ENCODE results near the gene PRKAR2A. TPM values are rescaled to one million over a fixed set of nuclear protein-coding genes. Genes with fewer than 3 reads are reported as not detected.

PRKAR2A gene
- total and polyA plus RNA-seq, 2 experiments from 2014 or later = 15.7 to 172 TPM

GRCh38 chr3:48863122-48863521 lies 15.4 kb upstream of the PRKAR2A start:
- Histone ChIP-seq H3K4me3 (no peak overlapping the region), H3K9me3 (ENCODE audit: low read depth) (no peaks in the 10 kb centered on the region), H3K27ac (no peak overlapping the region), H3K27me3 (no peaks in the 10 kb centered on the region), H3K36me3 (no peaks in the 10 kb centered on the region), H3K4me1 (ENCODE audit: low read depth) (no peaks in the 10 kb centered on the region)
- no peak for DNase-seq (ENCODE audit: low read depth in 1 of 2, low spot score in 1 of 2)
- TF ChIP-seq CTCF (IDR thresholded peaks at IDR 0.05; ENCODE audit: low read depth, low read length) = no peak

GRCh38 chr3:48859206-48859605 lies 11.5 kb upstream of the PRKAR2A start:
- DNase-seq (ENCODE audit: low read depth in 1 of 2, low spot score in 1 of 2) = no peak
- Histone ChIP-seq H3K27ac (no peak overlapping the region), H3K27me3 (no peaks in the 10 kb centered on the region), H3K36me3 (no peaks in the 10 kb centered on the region), H3K4me3 (no peak overlapping the region), H3K9me3 (ENCODE audit: low read depth) (no peaks in the 10 kb centered on the region), H3K4me1 (ENCODE audit: low read depth) (no peaks in the 10 kb centered on the region)
- TF ChIP-seq CTCF (IDR thresholded peaks at IDR 0.05; ENCODE audit: low read depth, low read length) = no peak

- no peak overlapping the region for H3K27ac ChIP-seq
- H3K36me3 ChIP-seq = no peaks in the 10 kb centered on the region
- H3K27me3 ChIP-seq = no peaks in the 10 kb centered on the region
- H3K4me1 ChIP-seq (ENCODE audit: low read depth) = no peaks in the 10 kb centered on the region
- H3K9me3 ChIP-seq (ENCODE audit: low read depth) = no peaks in the 10 kb centered on the region
- H3K4me3 ChIP-seq = no peak overlapping the region
- TF ChIP-seq CTCF (IDR thresholded peaks at IDR 0.05; ENCODE audit: low read depth, low read length) = no peak
- no peak for DNase-seq (ENCODE audit: low read depth in 1 of 2, low spot score in 1 of 2)
These were observed 11.0 kb upstream of the PRKAR2A start for GRCh38 chr3:48858709-48859108.

- Histone ChIP-seq H3K36me3 (no peaks in the 10 kb centered on the region), H3K9me3 (ENCODE audit: low read depth) (no peaks in the 10 kb centered on the region), H3K4me3 (no peak overlapping the region), H3K4me1 (ENCODE audit: low read depth) (no peaks in the 10 kb centered on the region), H3K27ac (no peak overlapping the region), H3K27me3 (no peaks in the 10 kb centered on the region)
- DNase-seq (ENCODE audit: low read depth in 1 of 2, low spot score in 1 of 2) = no peak
- TF ChIP-seq CTCF (IDR thresholded peaks at IDR 0.05; ENCODE audit: low read depth, low read length) = no peak
These were observed 10.0 kb upstream of the PRKAR2A start for GRCh38 chr3:48857641-48858040.

GRCh38 chr3:48856469-48856868 lies 8.8 kb upstream of the PRKAR2A start:
- no peak overlapping the region for H3K4me3 ChIP-seq
- H3K9me3 ChIP-seq (ENCODE audit: low read depth) = no peaks in the 10 kb centered on the region
- no peaks in the 10 kb centered on the region for H3K4me1 ChIP-seq (ENCODE audit: low read depth)
- H3K36me3 ChIP-seq = no peaks in the 10 kb centered on the region
- no peak for TF ChIP-seq CTCF (IDR thresholded peaks at IDR 0.05; ENCODE audit: low read depth, low read length)
- no peak for DNase-seq (ENCODE audit: low read depth in 1 of 2, low spot score in 1 of 2)
- H3K27me3 ChIP-seq = no peaks in the 10 kb centered on the region
- H3K27ac ChIP-seq = no peak overlapping the region
